ENCODE measurements around the gene NME1. TPM values are rescaled to one million over a fixed set of nuclear protein-coding genes. Genes with fewer than 3 reads are reported as not detected.

NME1 gene
- total RNA-seq, 1 donor from 2014 or later: 57.3 TPM

GRCh38 chr17:51133365-51133764, 20.0 kb upstream of the NME1 start:
- Mint-ChIP-seq H3K27ac (ENCODE audit: unreplicated experiment) (no peak overlapping the region), H3K4me1 (ENCODE audit: unreplicated experiment) (peaks cover 3% of the 10 kb centered on the region), H3K27me3 (ENCODE audit: unreplicated experiment) (peaks cover 2% of the 10 kb centered on the region), H3K9me3 (ENCODE audit: unreplicated experiment) (no peaks in the 10 kb centered on the region), H3K4me3 (ENCODE audit: unreplicated experiment) (no peak overlapping the region), H3K36me3 (ENCODE audit: low read depth, unreplicated experiment) (no peaks in the 10 kb centered on the region)
- no peak for DNase-seq (ENCODE audit: low spot score)
- TF ChIP-seq CTCF (IDR thresholded peaks at IDR 0.05; ENCODE audit: unreplicated experiment): no peak

GRCh38 chr17:51135956-51136355, 17.4 kb upstream of the NME1 start:
- Mint-ChIP-seq H3K4me3 (ENCODE audit: unreplicated experiment) (no peak overlapping the region), H3K4me1 (ENCODE audit: unreplicated experiment) (peaks cover 3% of the 10 kb centered on the region), H3K27ac (ENCODE audit: unreplicated experiment) (no peak overlapping the region), H3K27me3 (ENCODE audit: unreplicated experiment) (peaks cover 3% of the 10 kb centered on the region), H3K36me3 (ENCODE audit: low read depth, unreplicated experiment) (no peaks in the 10 kb centered on the region), H3K9me3 (ENCODE audit: unreplicated experiment) (no peaks in the 10 kb centered on the region)
- no peak for DNase-seq (ENCODE audit: low spot score)
- TF ChIP-seq CTCF (IDR thresholded peaks at IDR 0.05; ENCODE audit: unreplicated experiment): no peak

- no peaks in the 10 kb centered on the region for H3K36me3 Mint-ChIP-seq (ENCODE audit: low read depth, unreplicated experiment)
- no peaks in the 10 kb centered on the region for H3K9me3 Mint-ChIP-seq (ENCODE audit: unreplicated experiment)
- DNase-seq (ENCODE audit: low spot score): no peak
- H3K27me3 Mint-ChIP-seq (ENCODE audit: unreplicated experiment): peaks cover 1% of the 10 kb centered on the region
- no peak overlapping the region for H3K27ac Mint-ChIP-seq (ENCODE audit: unreplicated experiment)
- TF ChIP-seq CTCF (IDR thresholded peaks at IDR 0.05; ENCODE audit: unreplicated experiment): no peak
- H3K4me3 Mint-ChIP-seq (ENCODE audit: unreplicated experiment): no peak overlapping the region
- H3K4me1 Mint-ChIP-seq (ENCODE audit: unreplicated experiment): no peaks in the 10 kb centered on the region
Measured at GRCh38 chr17:51142597-51142996, 10.8 kb upstream of the NME1 start.

- H3K36me3 Mint-ChIP-seq (ENCODE audit: low read depth, unreplicated experiment): no peaks in the 10 kb centered on the region
- H3K27me3 Mint-ChIP-seq (ENCODE audit: unreplicated experiment): no peaks in the 10 kb centered on the region
- DNase-seq (ENCODE audit: low spot score): no peak
- H3K9me3 Mint-ChIP-seq (ENCODE audit: unreplicated experiment): no peaks in the 10 kb centered on the region
- H3K27ac Mint-ChIP-seq (ENCODE audit: unreplicated experiment): no peak overlapping the region
- H3K4me1 Mint-ChIP-seq (ENCODE audit: unreplicated experiment): no peaks in the 10 kb centered on the region
- H3K4me3 Mint-ChIP-seq (ENCODE audit: unreplicated experiment): no peak overlapping the region
- TF ChIP-seq CTCF (IDR thresholded peaks at IDR 0.05; ENCODE audit: unreplicated experiment): no peak
Measured at GRCh38 chr17:51144266-51145022, 8.9 kb upstream of the NME1 start.

GRCh38 chr17:51147650-51148049, 5.7 kb upstream of the NME1 start:
- no peak for TF ChIP-seq CTCF (IDR thresholded peaks at IDR 0.05; ENCODE audit: unreplicated experiment)
- H3K36me3 Mint-ChIP-seq (ENCODE audit: low read depth, unreplicated experiment): no peaks in the 10 kb centered on the region
- no peak overlapping the region for H3K4me3 Mint-ChIP-seq (ENCODE audit: unreplicated experiment)
- H3K4me1 Mint-ChIP-seq (ENCODE audit: unreplicated experiment): no peaks in the 10 kb centered on the region
- no peak for DNase-seq (ENCODE audit: low spot score)
- H3K27me3 Mint-ChIP-seq (ENCODE audit: unreplicated experiment): no peaks in the 10 kb centered on the region
- H3K9me3 Mint-ChIP-seq (ENCODE audit: unreplicated experiment): no peaks in the 10 kb centered on the region
- no peak overlapping the region for H3K27ac Mint-ChIP-seq (ENCODE audit: unreplicated experiment)

Data from endothelial cell (in vitro differentiated cells).